ENCODE measurements around the gene GNG2.

- no peak for TF ChIP-seq CTCF (conservative IDR thresholded peaks at IDR 0.05; ENCODE audit: low read depth, low read length)
- no peak for TF ChIP-seq EZH2 (IDR thresholded peaks at IDR 0.05; ENCODE audit: borderline replicate concordance, low read depth, low read length, poor library complexity, severe bottlenecking)
Measured at GRCh38 chr14:51950007-51950406, 89.6 kb downstream of the GNG2 start.
